ENCODE measurements around the gene ANKS1A. TPM values are rescaled to one million over a fixed set of nuclear protein-coding genes. Genes with fewer than 3 reads are reported as not detected.

ANKS1A gene
- total RNA-seq, 6 experiments from 2014 or later: 6.7 to 17.4 (median 10.5) TPM

DNA sequence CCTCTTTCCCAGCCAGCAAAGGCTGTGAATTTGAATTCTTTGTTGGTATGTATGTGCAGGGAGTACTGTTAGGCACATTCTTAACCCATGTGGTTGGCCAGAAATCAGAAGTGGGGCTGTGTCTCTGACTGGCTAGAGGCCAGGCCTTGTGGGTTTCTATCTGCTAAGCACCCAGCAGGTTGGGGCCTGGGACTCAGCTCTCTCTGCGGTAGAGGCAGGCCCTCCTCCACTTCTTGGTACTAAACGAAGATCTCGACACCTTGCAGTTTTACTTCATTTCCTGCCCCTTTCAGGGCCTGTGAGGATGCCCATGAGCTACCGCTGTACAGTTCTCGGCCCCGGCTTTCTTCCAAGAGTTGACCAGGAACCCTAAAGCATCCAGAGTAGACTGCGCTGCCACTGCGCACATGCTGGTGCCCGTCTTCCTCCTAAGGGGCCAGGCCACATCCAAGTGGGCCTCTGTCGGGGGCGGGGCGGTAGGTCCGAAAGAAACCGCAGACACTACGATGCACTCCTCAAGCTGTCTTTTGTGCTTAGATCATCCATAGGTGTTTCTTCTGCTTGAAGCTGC lies 201.0 kb downstream of the ANKS1A start:
- DNase-seq: peak in 1 of 3 donors; percentile 36
- WGBS (ENCODE audit: insufficient coverage, low coverage, low lambda C conversion rate, missing lambda C conversion rate): 82% methylated on average over 7 of the region's 15 CpGs
- Histone ChIP-seq H3K27me3 (no peaks in the 10 kb centered on the region), H3K27ac (no peak overlapping the region), H3K9me3 (no peaks in the 10 kb centered on the region), H3K36me3 (peaks cover 0 to 26% (median 3%) of the 10 kb centered on the region in 4 donors), H3K4me3 (no peak overlapping the region), H3K4me1 (peaks cover 0 to 14% (median 6%) of the 10 kb centered on the region in 4 donors)
- no peak for ATAC-seq
- intact Hi-C loops (cut with DNase I): no loop called here
- TF ChIP-seq, protein P1, sequence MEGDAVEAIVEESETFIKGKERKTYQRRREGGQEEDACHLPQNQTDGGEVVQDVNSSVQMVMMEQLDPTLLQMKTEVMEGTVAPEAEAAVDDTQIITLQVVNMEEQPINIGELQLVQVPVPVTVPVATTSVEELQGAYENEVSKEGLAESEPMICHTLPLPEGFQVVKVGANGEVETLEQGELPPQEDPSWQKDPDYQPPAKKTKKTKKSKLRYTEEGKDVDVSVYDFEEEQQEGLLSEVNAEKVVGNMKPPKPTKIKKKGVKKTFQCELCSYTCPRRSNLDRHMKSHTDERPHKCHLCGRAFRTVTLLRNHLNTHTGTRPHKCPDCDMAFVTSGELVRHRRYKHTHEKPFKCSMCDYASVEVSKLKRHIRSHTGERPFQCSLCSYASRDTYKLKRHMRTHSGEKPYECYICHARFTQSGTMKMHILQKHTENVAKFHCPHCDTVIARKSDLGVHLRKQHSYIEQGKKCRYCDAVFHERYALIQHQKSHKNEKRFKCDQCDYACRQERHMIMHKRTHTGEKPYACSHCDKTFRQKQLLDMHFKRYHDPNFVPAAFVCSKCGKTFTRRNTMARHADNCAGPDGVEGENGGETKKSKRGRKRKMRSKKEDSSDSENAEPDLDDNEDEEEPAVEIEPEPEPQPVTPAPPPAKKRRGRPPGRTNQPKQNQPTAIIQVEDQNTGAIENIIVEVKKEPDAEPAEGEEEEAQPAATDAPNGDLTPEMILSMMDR (IDR thresholded peaks at IDR 0.05): no peak
- no peak for TF ChIP-seq POLR2A (IDR thresholded peaks at IDR 0.05)

DNA sequence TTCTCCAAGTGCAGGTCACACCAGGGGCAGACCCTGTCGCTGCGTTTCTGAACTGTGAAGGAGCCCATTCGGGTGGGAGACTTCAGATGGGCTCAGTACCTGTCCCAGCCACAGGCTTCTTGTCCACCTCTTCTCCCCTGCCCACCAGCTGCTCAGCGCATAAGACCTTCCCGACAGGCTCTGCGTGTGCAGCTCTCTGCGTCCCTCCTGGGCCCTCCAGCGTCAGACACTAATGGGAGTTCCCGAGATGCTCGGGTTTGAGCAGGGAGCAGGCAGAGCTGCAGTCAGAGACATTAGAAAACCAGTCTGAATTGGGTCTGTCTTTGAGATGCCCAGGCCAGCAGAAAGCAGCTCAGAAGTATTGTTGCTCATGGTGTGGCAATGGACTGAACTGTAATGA lies 201.7 kb downstream of the ANKS1A start:
- H3K4me1 ChIP-seq: peaks cover 0 to 16% (median 8%) of the 10 kb centered on the region in 4 donors
- peaks cover 0 to 19% (median under 1%) of the 10 kb centered on the region in 4 donors for H3K36me3 ChIP-seq

DNA sequence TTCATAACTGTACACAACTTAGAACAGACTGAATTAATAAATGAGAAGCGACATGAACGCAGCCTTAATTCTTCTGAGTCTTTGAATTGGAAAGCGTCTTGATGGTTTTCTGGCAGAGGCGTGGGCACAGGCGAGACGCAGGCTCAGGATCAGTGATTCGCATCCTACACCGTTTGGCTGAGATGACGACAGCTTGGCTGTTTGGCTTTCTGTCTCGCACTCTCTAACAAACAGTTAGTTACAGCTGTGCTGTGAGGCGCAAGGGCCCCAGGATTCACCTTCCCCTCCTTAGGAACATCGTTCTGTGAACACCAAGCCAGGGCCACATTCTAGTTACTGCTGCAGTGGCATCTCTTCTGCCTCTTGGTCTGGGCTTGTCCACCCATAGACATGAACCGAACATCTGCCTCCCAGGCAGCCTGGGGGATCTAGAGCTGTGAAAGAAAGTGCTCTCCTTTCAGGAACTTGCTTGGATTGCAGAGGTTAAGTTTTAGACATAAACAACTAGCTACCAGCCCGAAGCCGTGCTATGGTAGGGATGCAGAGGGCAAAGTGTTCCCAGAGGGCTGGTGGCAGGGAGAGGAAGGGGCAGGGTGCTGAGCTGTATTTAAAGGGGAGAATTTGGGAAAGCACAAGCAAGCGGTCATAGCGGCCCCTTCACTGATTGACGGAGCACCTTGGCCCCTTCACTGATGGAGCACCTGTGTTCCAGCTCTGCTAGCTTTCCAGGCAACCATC lies 202.5 kb downstream of the ANKS1A start:
- no peak overlapping the region for H3K27ac ChIP-seq

More for the DNA sequence above, 201.7 kb downstream of the ANKS1A start:
- Histone ChIP-seq H3K27ac (no peak overlapping the region), H3K9me3 (no peaks in the 10 kb centered on the region), H3K4me3 (no peak overlapping the region), H3K27me3 (no peaks in the 10 kb centered on the region)
- ATAC-seq (no peak), DNase-seq (peak in 1 of 3 donors; percentile 28)
- intact Hi-C loops (cut with DNase I): no loop called here
- WGBS (ENCODE audit: insufficient coverage, low coverage, low lambda C conversion rate, missing lambda C conversion rate): 86% methylated on average over 3 of the region's 10 CpGs
- TF ChIP-seq POLR2A (IDR thresholded peaks at IDR 0.05): no peak
- TF ChIP-seq, protein P1 (IDR thresholded peaks at IDR 0.05): no peak

DNA sequence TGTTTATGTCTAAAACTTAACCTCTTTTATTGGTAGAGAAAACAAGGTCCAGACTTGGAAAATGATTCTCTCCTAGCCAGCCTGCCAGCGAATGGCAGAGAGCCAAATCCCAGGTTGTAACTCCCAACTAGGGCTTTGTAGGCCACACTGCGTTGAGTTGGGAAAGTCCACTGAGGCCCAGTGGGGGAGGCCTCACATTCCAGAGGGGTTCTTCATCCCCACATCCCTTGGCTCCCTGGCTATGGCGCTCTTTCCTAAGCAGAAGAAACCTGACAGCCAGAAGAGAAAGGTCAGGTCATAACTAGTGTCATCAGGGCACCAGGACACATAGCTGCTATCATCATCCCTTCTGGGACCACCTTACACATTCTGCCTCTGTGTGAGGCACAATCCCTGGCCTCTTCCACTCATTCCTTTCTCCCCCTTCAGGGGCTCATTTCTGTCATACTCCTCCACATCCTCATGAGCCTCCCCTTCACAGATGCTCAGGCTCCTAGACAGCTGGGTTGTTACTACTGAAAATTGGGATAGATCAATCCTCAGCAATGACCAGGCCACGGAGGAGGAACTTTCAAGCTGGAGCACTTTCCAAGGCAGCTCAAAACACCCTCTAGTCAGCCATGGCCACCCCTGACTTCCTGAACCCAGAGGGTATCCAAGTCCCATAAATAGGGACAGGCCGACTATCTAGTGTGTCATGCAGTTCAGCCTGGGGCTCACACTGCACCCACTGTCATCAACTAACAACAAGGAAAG lies 203.5 kb downstream of the ANKS1A start:
- H3K27ac ChIP-seq: no peak overlapping the region
- DNase-seq (peak in 1 of 3 donors; percentile 60), ATAC-seq (no peak)
- H3K9me3 ChIP-seq: no peaks in the 10 kb centered on the region
- peaks cover 0 to 27% (median 11%) of the 10 kb centered on the region in 4 donors for H3K4me1 ChIP-seq
- peaks cover 0 to 5% (median 0%) of the 10 kb centered on the region in 4 donors for H3K36me3 ChIP-seq
- 75% methylated on average over 4 of the region's 5 CpGs for WGBS (ENCODE audit: insufficient coverage, low coverage, low lambda C conversion rate, missing lambda C conversion rate)
- H3K4me3 ChIP-seq: no peak overlapping the region
- H3K27me3 ChIP-seq: no peaks in the 10 kb centered on the region
- no peak for TF ChIP-seq POLR2A (IDR thresholded peaks at IDR 0.05)
- TF ChIP-seq, protein P1 (IDR thresholded peaks at IDR 0.05): no peak
- intact Hi-C loops (cut with DNase I): no loop called here

More for the DNA sequence above, 202.5 kb downstream of the ANKS1A start:
- Histone ChIP-seq H3K4me3 (no peak overlapping the region), H3K36me3 (peaks cover 0 to 11% (median 0%) of the 10 kb centered on the region in 4 donors), H3K27me3 (no peaks in the 10 kb centered on the region), H3K4me1 (peaks cover 0 to 24% (median 11%) of the 10 kb centered on the region in 4 donors), H3K9me3 (no peaks in the 10 kb centered on the region)
- TF ChIP-seq, protein P1 (IDR thresholded peaks at IDR 0.05): no peak
- no peak for TF ChIP-seq POLR2A (IDR thresholded peaks at IDR 0.05)
- no peak for DNase-seq
- intact Hi-C loops (cut with DNase I): no loop called here
- ATAC-seq: no peak
- 77% methylated on average over 6 of the region's 18 CpGs for WGBS (ENCODE audit: insufficient coverage, low coverage, low lambda C conversion rate, missing lambda C conversion rate)

Data from right lobe of liver (tissue), 6 donors.